HepG2 (cell line): ENCODE results near the gene PRKCE. TPM values are rescaled to one million over a fixed set of nuclear protein-coding genes. Genes with fewer than 3 reads are reported as not detected.

Experiments
- AHR ChIP-seq: IDR thresholded peaks from 2 replicates; pipeline ENCODE4 v1.6.1; 2018; ENCODE audit warnings: missing genetic modification reagents, missing compliant biosample characterization
- ATAD3A ChIP-seq: sonication (generic); formaldehyde crosslinking; IDR thresholded peaks from 2 replicates; pipeline ENCODE4 v1.4.0; 2020; ENCODE audit warnings: missing genetic modification reagents
- BORCS8-MEF2B ChIP-seq: sonication (generic); formaldehyde crosslinking; IDR thresholded peaks from 2 replicates; pipeline ENCODE4 v1.8.0; 2022; ENCODE audit warnings: mild to moderate bottlenecking, missing genetic modification reagents
- CEBPB ChIP-seq: IDR thresholded peaks from 2 replicates; pipeline ENCODE4 v1.6.1; 2011; ENCODE audit warnings: low read depth, low read length, improper control_type of control experiment, borderline replicate concordance
- ELF3 ChIP-seq: IDR thresholded peaks from 2 replicates; pipeline ENCODE4 v1.6.1; 2016; ENCODE audit warnings: missing genetic modification reagents, missing compliant biosample characterization
- EP300 ChIP-seq, 3 experiments: sonication (generic) in 1 of 3; formaldehyde crosslinking in 1 of 3; IDR thresholded peaks; 2 replicates each; pipeline versions ENCODE4 v1.5.1 to v1.6.1; 2011 to 2020; ENCODE audit warnings: low read depth in 2 of 3, low read length in 2 of 3, borderline replicate concordance in 1 of 3, improper control_type of control experiment in 1 of 3, mild to moderate bottlenecking in 1 of 3, missing genetic modification reagents in 1 of 3, moderate library complexity in 1 of 3
- FOXK1 ChIP-seq: sonication (generic); formaldehyde crosslinking; IDR thresholded peaks from 2 replicates; pipeline ENCODE4 v1.4.0; 2020; ENCODE audit warnings: low read depth, missing genetic modification reagents, borderline replicate concordance
- FOXO1 ChIP-seq: sonication (generic); formaldehyde crosslinking; IDR thresholded peaks from 2 replicates; pipeline ENCODE4 v1.4.0; 2020; ENCODE audit warnings: missing genetic modification reagents
- HDAC1 ChIP-seq: sonication (generic); formaldehyde crosslinking; IDR thresholded peaks from 2 replicates; pipeline ENCODE4 v1.5.1; 2020; ENCODE audit warnings: mild to moderate bottlenecking, missing genetic modification reagents
- SALL1 ChIP-seq: sonication (generic); formaldehyde crosslinking; IDR thresholded peaks from 2 replicates; pipeline ENCODE4 v1.8.0; 2022; ENCODE audit warnings: mild to moderate bottlenecking, missing genetic modification reagents
- SMAD3 ChIP-seq: sonication (generic); formaldehyde crosslinking; IDR thresholded peaks from 2 replicates; pipeline ENCODE4 v1.4.0; 2020; ENCODE audit warnings: missing genetic modification reagents
- SMC3 ChIP-seq: IDR thresholded peaks from 2 replicates; pipeline ENCODE4 v1.6.1; 2011; ENCODE audit warnings: low read length, improper control_type of control experiment
- TEAD3 ChIP-seq: optimal IDR thresholded peaks from 2 replicates; pipeline ENCODE3; 2016; ENCODE audit warnings: borderline replicate concordance
- ZBTB38 ChIP-seq: sonication (generic); formaldehyde crosslinking; IDR thresholded peaks from 2 replicates; pipeline ENCODE4 v1.5.1; 2020; ENCODE audit warnings: mild to moderate bottlenecking, missing genetic modification reagents
- ZKSCAN1 ChIP-seq: fragments of 150-350 bp; IDR thresholded peaks from 2 replicates; pipeline ENCODE4 v1.6.1; 2014; ENCODE audit warnings: low read length
- ZNF496 ChIP-seq: sonication (generic); formaldehyde crosslinking; IDR thresholded peaks from 2 replicates; pipeline ENCODE4 v1.8.1; 2023; ENCODE audit warnings: mild to moderate bottlenecking, moderate library complexity, missing genetic modification reagents; ENCODE audit not compliant: insufficient replicate concordance
- ZNF543 ChIP-seq: sonication (generic); formaldehyde crosslinking; IDR thresholded peaks from 2 replicates; pipeline ENCODE4 v1.4.0; 2020; ENCODE audit warnings: mild to moderate bottlenecking, missing genetic modification reagents
- ZNF776 ChIP-seq: sonication (generic); formaldehyde crosslinking; IDR thresholded peaks from 2 replicates; pipeline ENCODE4 v1.4.0; 2020; ENCODE audit warnings: mild to moderate bottlenecking, missing genetic modification reagents
- ZSCAN9 ChIP-seq: IDR thresholded peaks from 2 replicates; pipeline ENCODE4 v1.6.1; 2016; ENCODE audit warnings: borderline replicate concordance
- polyA plus RNA-seq, 8 experiments: library from polyadenylated mRNA; depleted of rRNA in 3 of 8; stranded (reverse) in 7 of 8; unstranded in 1 of 8; fragments of >200 nt; fragmentation: Illumina TruSeq in 4 of 8; extraction: Trizol in 4 of 8; gene quantifications; 2 replicates each; pipeline versions ENCODE4 v1.2.1 to v1.2.3, GENCODE V29; 2011 to 2016; ENCODE audit warnings: low read depth in 4 of 8, missing spikeins in 1 of 8, mixed read lengths in 1 of 8; ENCODE audit not compliant: insufficient read depth in 1 of 8
- total RNA-seq, 5 experiments: library from RNA; depleted of rRNA; stranded (reverse); fragments of >200 nt; fragmentation: Illumina TruSeq; extraction: Trizol; gene quantifications; 2 replicates each; pipeline ENCODE4 v1.2.3, GENCODE V29; 2016; ENCODE audit warnings: low read depth in 1 of 5
- TF ChIP-seq, protein P1 (sequence below): sonication (generic); formaldehyde crosslinking; IDR thresholded peaks from 2 replicates; pipeline ENCODE4 v1.5.0; 2020; ENCODE audit warnings: missing genetic modification reagents
- TF ChIP-seq, protein P2 (sequence below): sonication (generic); formaldehyde crosslinking; IDR thresholded peaks from 2 replicates; pipeline ENCODE4 v1.8.1; 2023; ENCODE audit warnings: missing genetic modification reagents, mild to moderate bottlenecking, borderline replicate concordance
- TF ChIP-seq, protein P3 (sequence below): IDR thresholded peaks from 2 replicates; pipeline ENCODE4 v1.6.1; 2016; ENCODE audit warnings: mild to moderate bottlenecking
- TF ChIP-seq, protein P4 (sequence below): sonication (generic); formaldehyde crosslinking; IDR thresholded peaks from 2 replicates; pipeline ENCODE4 v1.4.0; 2020; ENCODE audit warnings: missing genetic modification reagents, borderline replicate concordance
- TF ChIP-seq, protein P5 (sequence below): sonication (generic); formaldehyde crosslinking; IDR thresholded peaks from 2 replicates; pipeline ENCODE4 v1.9.0; 2022; ENCODE audit warnings: low read depth, missing genetic modification reagents

Gene PRKCE
- total and polyA plus RNA-seq, 2 of the 13 experiments (the other 11 are each of a cell fraction or from before 2014, with no cell fraction given), result 1.0 to 3.9 TPM

DNA sequence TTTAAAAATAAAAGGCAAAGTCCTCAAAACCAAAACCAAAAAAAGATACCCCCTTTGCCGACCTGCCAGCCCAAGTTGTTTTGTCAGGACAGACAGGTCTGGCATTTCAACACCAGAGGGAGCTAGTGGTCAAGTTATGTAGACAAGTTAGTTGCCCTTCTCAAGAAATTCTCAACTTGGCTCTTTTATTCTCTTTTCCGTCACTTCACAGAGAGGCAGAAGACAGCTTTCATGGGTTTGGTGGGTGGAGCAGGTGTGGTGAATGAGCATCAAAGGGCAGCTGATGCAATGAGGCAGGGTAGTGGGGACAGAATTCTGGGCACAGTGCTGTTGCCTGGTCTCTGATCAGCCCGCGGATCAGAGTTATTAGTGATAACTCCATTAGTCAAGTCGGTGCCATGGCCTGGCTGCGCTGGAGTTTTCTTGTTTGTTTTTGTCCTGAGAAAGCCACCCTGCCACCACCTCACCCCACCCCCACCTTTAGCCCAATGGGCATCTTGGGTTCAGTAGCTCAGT lies 342.1 kb downstream of the PRKCE start (continued):
- TF ChIP-seq SMC3 (peak; percentile 89), ATAD3A (CRISPR knock-in tag) (no peak), TEAD3 (CRISPR knock-in tag) (peak; percentile 48), CEBPB (peak; percentile 51), ZSCAN9 (CRISPR knock-in tag) (no peak; the same call in 1 of the 2 replicates), HDAC1 (CRISPR knock-in tag) (peak; percentile 49; the same call in 1 of the 2 replicates), ZNF496 (CRISPR knock-in tag) (no peak), ZNF543 (CRISPR knock-in tag) (peak; percentile 9; the same call in 1 of the 2 replicates), AHR (CRISPR knock-in tag) (no peak), BORCS8-MEF2B (CRISPR knock-in tag) (no peak), SALL1 (CRISPR knock-in tag) (peak; percentile 49; the same call in 1 of the 2 replicates), FOXK1 (CRISPR knock-in tag) (peak; percentile 44; the same call in 1 of the 2 replicates), ELF3 (0 out of 2 replicates have a peak, but pooled peaks have one; percentile 36), EP300 (IDR thresholded peaks at IDR 0.05; ENCODE audit: low read depth in 2 of 2, low read length in 2 of 2) (peak in 1 of 2 experiments; percentile 15; a peak in 1 of 4 replicates), EP300 (CRISPR knock-in tag; IDR thresholded peaks at IDR 0.05; ENCODE audit: borderline replicate concordance) (no peak), FOXO1 (CRISPR knock-in tag) (peak; percentile 12; the same call in 1 of the 2 replicates), SMAD3 (0 out of 2 replicates have a peak, but pooled peaks have one; percentile 49), ZBTB38 (CRISPR knock-in tag) (0 out of 2 replicates have a peak, but pooled peaks have one; percentile 23), ZKSCAN1 (peak; percentile 37; the same call in 1 of the 2 replicates), ZNF776 (CRISPR knock-in tag) (0 out of 2 replicates have a peak, but pooled peaks have one; percentile 32)
- TF ChIP-seq, protein P1, sequence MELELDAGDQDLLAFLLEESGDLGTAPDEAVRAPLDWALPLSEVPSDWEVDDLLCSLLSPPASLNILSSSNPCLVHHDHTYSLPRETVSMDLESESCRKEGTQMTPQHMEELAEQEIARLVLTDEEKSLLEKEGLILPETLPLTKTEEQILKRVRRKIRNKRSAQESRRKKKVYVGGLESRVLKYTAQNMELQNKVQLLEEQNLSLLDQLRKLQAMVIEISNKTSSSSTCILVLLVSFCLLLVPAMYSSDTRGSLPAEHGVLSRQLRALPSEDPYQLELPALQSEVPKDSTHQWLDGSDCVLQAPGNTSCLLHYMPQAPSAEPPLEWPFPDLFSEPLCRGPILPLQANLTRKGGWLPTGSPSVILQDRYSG, result no peak
- TF ChIP-seq, protein P2, sequence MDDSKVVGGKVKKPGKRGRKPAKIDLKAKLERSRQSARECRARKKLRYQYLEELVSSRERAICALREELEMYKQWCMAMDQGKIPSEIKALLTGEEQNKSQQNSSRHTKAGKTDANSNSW (CRISPR knock-in tag), result no peak
- TF ChIP-seq, protein P3, sequence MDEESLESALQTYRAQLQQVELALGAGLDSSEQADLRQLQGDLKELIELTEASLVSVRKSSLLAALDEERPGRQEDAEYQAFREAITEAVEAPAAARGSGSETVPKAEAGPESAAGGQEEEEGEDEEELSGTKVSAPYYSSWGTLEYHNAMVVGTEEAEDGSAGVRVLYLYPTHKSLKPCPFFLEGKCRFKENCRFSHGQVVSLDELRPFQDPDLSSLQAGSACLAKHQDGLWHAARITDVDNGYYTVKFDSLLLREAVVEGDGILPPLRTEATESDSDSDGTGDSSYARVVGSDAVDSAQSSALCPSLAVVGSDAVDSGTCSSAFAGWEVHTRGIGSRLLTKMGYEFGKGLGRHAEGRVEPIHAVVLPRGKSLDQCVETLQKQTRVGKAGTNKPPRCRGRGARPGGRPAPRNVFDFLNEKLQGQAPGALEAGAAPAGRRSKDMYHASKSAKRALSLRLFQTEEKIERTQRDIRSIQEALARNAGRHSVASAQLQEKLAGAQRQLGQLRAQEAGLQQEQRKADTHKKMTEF (CRISPR knock-in tag), result 0 out of 2 replicates have a peak, but pooled peaks have one; percentile 3
- TF ChIP-seq, protein P4, sequence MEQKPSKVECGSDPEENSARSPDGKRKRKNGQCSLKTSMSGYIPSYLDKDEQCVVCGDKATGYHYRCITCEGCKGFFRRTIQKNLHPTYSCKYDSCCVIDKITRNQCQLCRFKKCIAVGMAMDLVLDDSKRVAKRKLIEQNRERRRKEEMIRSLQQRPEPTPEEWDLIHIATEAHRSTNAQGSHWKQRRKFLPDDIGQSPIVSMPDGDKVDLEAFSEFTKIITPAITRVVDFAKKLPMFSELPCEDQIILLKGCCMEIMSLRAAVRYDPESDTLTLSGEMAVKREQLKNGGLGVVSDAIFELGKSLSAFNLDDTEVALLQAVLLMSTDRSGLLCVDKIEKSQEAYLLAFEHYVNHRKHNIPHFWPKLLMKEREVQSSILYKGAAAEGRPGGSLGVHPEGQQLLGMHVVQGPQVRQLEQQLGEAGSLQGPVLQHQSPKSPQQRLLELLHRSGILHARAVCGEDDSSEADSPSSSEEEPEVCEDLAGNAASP (CRISPR knock-in tag), result peak; percentile 59; the same call in 1 of the 2 replicates
- TF ChIP-seq, protein P5, sequence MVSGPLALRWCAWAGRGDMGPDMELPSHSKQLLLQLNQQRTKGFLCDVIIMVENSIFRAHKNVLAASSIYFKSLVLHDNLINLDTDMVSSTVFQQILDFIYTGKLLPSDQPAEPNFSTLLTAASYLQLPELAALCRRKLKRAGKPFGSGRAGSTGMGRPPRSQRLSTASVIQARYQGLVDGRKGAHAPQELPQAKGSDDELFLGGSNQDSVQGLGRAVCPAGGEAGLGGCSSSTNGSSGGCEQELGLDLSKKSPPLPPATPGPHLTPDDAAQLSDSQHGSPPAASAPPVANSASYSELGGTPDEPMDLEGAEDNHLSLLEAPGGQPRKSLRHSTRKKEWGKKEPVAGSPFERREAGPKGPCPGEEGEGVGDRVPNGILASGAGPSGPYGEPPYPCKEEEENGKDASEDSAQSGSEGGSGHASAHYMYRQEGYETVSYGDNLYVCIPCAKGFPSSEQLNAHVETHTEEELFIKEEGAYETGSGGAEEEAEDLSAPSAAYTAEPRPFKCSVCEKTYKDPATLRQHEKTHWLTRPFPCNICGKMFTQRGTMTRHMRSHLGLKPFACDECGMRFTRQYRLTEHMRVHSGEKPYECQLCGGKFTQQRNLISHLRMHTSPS, result peak; percentile 14; the same call in 1 of the 2 replicates
